Lung (tissue), 12 donors: ENCODE data around the gene PMEL. TPM values are rescaled to one million over a fixed set of nuclear protein-coding genes. Genes with fewer than 3 reads are reported as not detected.

Source experiments
- ATAC-seq: fragments of 200-7000 bp; cut with Tn5 transposase; one replicate; pipeline ENCODE4 v1.9.1; 2020; ENCODE audit warnings: moderate number of reproducible peaks; ENCODE audit not compliant: insufficient read depth, low FRiP score
- DNase-seq, 3 donors: peaks; one replicate each; pipeline ENCODE4 v3.0.0-alpha.2; 2013 to 2017
- H3K27ac ChIP-seq, 2 donors: one replicate each; pipeline ENCODE4 v1.5.1; 2013; ENCODE audit warnings: mild to moderate bottlenecking in 2 of 2, moderate library complexity in 2 of 2, control low read depth in 1 of 2, inconsistent platforms in 1 of 2, low read depth in 1 of 2, low read length in 1 of 2
- H3K27me3 ChIP-seq, 3 donors: one replicate each; pipeline ENCODE4 v1.5.1; 2013; ENCODE audit warnings: low read length in 2 of 3; ENCODE audit not compliant: control insufficient read depth in 3 of 3, insufficient read depth in 3 of 3
- H3K36me3 ChIP-seq, 4 donors: one replicate each; pipeline ENCODE4 v1.5.1; 2013; ENCODE audit warnings: low read length in 4 of 4, mild to moderate bottlenecking in 1 of 4, moderate library complexity in 1 of 4; ENCODE audit not compliant: control insufficient read depth in 4 of 4, insufficient read depth in 4 of 4
- H3K4me1 ChIP-seq, 5 donors: one replicate each; pipeline ENCODE4 v1.5.1; 2013; ENCODE audit warnings: low read length in 5 of 5, mild to moderate bottlenecking in 2 of 5, moderate library complexity in 1 of 5; ENCODE audit not compliant: control insufficient read depth in 5 of 5, insufficient read depth in 5 of 5
- H3K4me3 ChIP-seq: one replicate; pipeline ENCODE4 v1.5.1; 2013; ENCODE audit warnings: mild to moderate bottlenecking, control low read depth, moderate library complexity
- H3K9ac ChIP-seq, 2 donors: one replicate each; pipeline ENCODE4 v1.5.1; 2013; ENCODE audit warnings: low read length in 2 of 2, control low read depth in 1 of 2; ENCODE audit not compliant: insufficient read depth in 1 of 2
- H3K9me3 ChIP-seq, 4 donors: one replicate each; pipeline ENCODE4 v1.5.1; 2013; ENCODE audit warnings: low read length in 3 of 4, mild to moderate bottlenecking in 1 of 4, moderate library complexity in 1 of 4; ENCODE audit not compliant: control insufficient read depth in 4 of 4, insufficient read depth in 3 of 4
- CTCF ChIP-seq: IDR thresholded peaks from 2 replicates; pipeline ENCODE4 v1.5.1; 2012; ENCODE audit warnings: mild to moderate bottlenecking; ENCODE audit errors: control extremely low read depth, extremely low read depth
- WGBS, 2 donors: extraction: QIAGEN DNeasy Blood & Tissue Kit; methylation state at CpG; one replicate each; pipeline ENCODE4 v1.1.7; 2013; 5-methylcytosine and 5-hydroxymethylcytosine counted together
- polyA plus RNA-seq, 2 donors: library from polyadenylated mRNA; stranded (reverse); fragments of 200-250 nt; gene quantifications; one replicate each; pipeline ENCODE4 v1.2.1, GENCODE V29; 2013
- total RNA-seq, 2 donors: library from RNA; depleted of rRNA in 1 of 2; stranded (reverse); fragments of >200 nt in 1 of 2; gene quantifications; one replicate each; pipeline ENCODE4 v1.2.1, GENCODE V29; 2014 to 2021
- donor health status: control.
- donor health status: control.
- donor health status: Bipolar disorder and iron deficiency.
- donor health status: healthy.
- donor health status: DM: yes; HTN: yes; CAD: no.

The PMEL gene
- total and polyA plus RNA-seq, 4 donors: 0.43 to 1.7 (median 1.1) TPM

- Histone ChIP-seq H3K27me3 (no peaks in the 10 kb centered on the region), H3K36me3 (peaks cover 0 to 11% (median 5%) of the 10 kb centered on the region in 4 donors), H3K9me3 (peaks cover 0 to 2% (median 0%) of the 10 kb centered on the region in 4 donors), H3K27ac (no peak overlapping the region), H3K4me1 (peaks cover 0 to 3% (median 0%) of the 10 kb centered on the region in 5 donors), H3K4me3 (no peak overlapping the region), H3K9ac (no peak overlapping the region)
- 67 to 90% methylated on average over 5 of the region's 5 CpGs for WGBS, 2 donors
- no peak for TF ChIP-seq CTCF
- ATAC-seq (peak; percentile 33), DNase-seq (no peak)
These were observed 8.6 kb downstream of the PMEL start for GRCh38 chr12:55957106-55957859.

GRCh38 chr12:55955800-55956508 is 9.9 kb downstream of the PMEL start:
- Histone ChIP-seq H3K9ac (no peak overlapping the region), H3K9me3 (peaks cover 0 to 2% (median 0%) of the 10 kb centered on the region in 4 donors), H3K36me3 (peaks cover 0 to 18% (median 7%) of the 10 kb centered on the region in 4 donors), H3K27ac (no peak overlapping the region), H3K4me3 (no peak overlapping the region), H3K4me1 (peaks cover 0 to 3% (median 0%) of the 10 kb centered on the region in 5 donors), H3K27me3 (no peaks in the 10 kb centered on the region)
- WGBS, 2 donors: 89 to 96% methylated on average over 6 of the region's 6 CpGs
- no peak for TF ChIP-seq CTCF
- peak; percentile 34 for ATAC-seq
- DNase-seq: no peak

- WGBS, 2 donors: 88 to 92% methylated on average over 4 of the region's 4 CpGs
These were observed 10.5 kb downstream of the PMEL start for GRCh38 chr12:55955344-55955743.

More at GRCh38 chr12:55955344-55955743, 10.5 kb downstream of the PMEL start:
- H3K9ac ChIP-seq: no peak overlapping the region
- H3K4me3 ChIP-seq: no peak overlapping the region
- no peak overlapping the region for H3K27ac ChIP-seq
- peaks cover 0 to 2% (median 0%) of the 10 kb centered on the region in 4 donors for H3K9me3 ChIP-seq
- peaks cover 0 to 18% (median 7%) of the 10 kb centered on the region in 4 donors for H3K36me3 ChIP-seq
- ATAC-seq: no peak
- no peaks in the 10 kb centered on the region for H3K27me3 ChIP-seq
- no peak for DNase-seq
- no peak for TF ChIP-seq CTCF
- peaks cover 0 to 3% (median 0%) of the 10 kb centered on the region in 5 donors for H3K4me1 ChIP-seq
